GM12878 (cell line): ENCODE data around the gene RAP2B. TPM values are rescaled to one million over a fixed set of nuclear protein-coding genes. Genes with fewer than 3 reads are reported as not detected.

Experiments used
- ATAC-seq: fragments of 200-7000 bp; cut with Tn5 transposase; 3 replicates; pipeline ENCODE4 v1.9.1; 2020; ENCODE audit warnings: mild to moderate bottlenecking, moderate library complexity
- BruUV-seq: library from RNA; stranded (reverse); fragments of 400-500 nt; replicated peaks from 2 replicates; lab custom pipeline; 2021; lab: Mats Ljungman, UMichigan
- CTCF ChIA-PET: fragments of 300-600 bp; sonication (Branson Sonifier 250); formaldehyde crosslinking; extraction: SDS; loops from one replicate; lab custom pipeline; 2021; ENCODE audit warnings: inconsistent platforms; lab: Yijun Ruan, JAX
- POLR2A ChIA-PET: fragments of 350-600 bp; formaldehyde crosslinking; extraction: SDS; loops from one replicate; lab custom pipeline; 2021; ENCODE audit warnings: inconsistent platforms; lab: Charles Lee
- RAD21 ChIA-PET: fragments of 300-600 bp; sonication (Branson Sonifier 250); formaldehyde crosslinking; loops from one replicate; lab custom pipeline; 2023; ENCODE audit warnings: antibody characterized with exemption; ENCODE audit not compliant: unreplicated experiment; lab: Charles Lee
- SMC1A ChIA-PET: fragments of 300-600 bp; sonication (Branson Sonifier 250); formaldehyde crosslinking; loops from one replicate; lab custom pipeline; 2023; ENCODE audit not compliant: unreplicated experiment, uncharacterized antibody; lab: Charles Lee
- DNase-seq: peaks from one replicate; pipeline ENCODE4 v3.0.0-alpha.2; 2011; ENCODE audit warnings: low read depth, low spot score
- FAIRE-seq: peaks from 3 replicates; lab custom pipeline; 2011; peaks lifted over from hg19 to GRCh38; lab: Jason Lieb, UNC
- H2AFZ ChIP-seq: 2 replicates; pipeline ENCODE4 v1.6.0; 2011; ENCODE audit warnings: low read depth, low read length, control low read depth; ENCODE audit not compliant: control insufficient read depth
- H3K27ac ChIP-seq: 2 replicates; pipeline ENCODE4 v1.5.1; 2011; ENCODE audit warnings: control low read depth; ENCODE audit not compliant: control insufficient read depth, insufficient read depth
- H3K27me3 ChIP-seq, 2 experiments: replicated peaks in 1 of 2; 2 replicates each; pipeline versions ENCODE4 v1.6.0 to v1.6.1; 2011; ENCODE audit warnings: low read length in 1 of 2; ENCODE audit not compliant: control insufficient read depth in 2 of 2, insufficient read depth in 2 of 2
- H3K36me3 ChIP-seq, 2 experiments: 2 replicates each; pipeline ENCODE4 v1.5.1; 2011; ENCODE audit warnings: low read length in 1 of 2; ENCODE audit not compliant: control insufficient read depth in 2 of 2, insufficient read depth in 2 of 2
- H3K4me1 ChIP-seq: 2 replicates; pipeline ENCODE4 v1.6.1; 2011; ENCODE audit warnings: mild to moderate bottlenecking, low read length, moderate library complexity, mixed read lengths; ENCODE audit not compliant: control insufficient read depth, insufficient read depth
- H3K4me2 ChIP-seq: 2 replicates; pipeline ENCODE4 v1.6.0; 2011; ENCODE audit warnings: control low read depth; ENCODE audit not compliant: control insufficient read depth, insufficient read depth
- H3K4me3 ChIP-seq: fragments of 200-600 bp; sonication (generic); 2 replicates; pipeline ENCODE4 v1.5.1; 2016
- H3K79me2 ChIP-seq: 2 replicates; pipeline ENCODE4 v1.6.0; 2011; ENCODE audit warnings: low read length; ENCODE audit not compliant: control insufficient read depth, insufficient read depth
- H3K9ac ChIP-seq: 2 replicates; pipeline ENCODE4 v1.8.0; 2011; ENCODE audit warnings: low read length, control low read depth, mixed read lengths; ENCODE audit not compliant: control insufficient read depth, insufficient read depth
- H3K9me3 ChIP-seq: replicated peaks from 3 replicates; pipeline ENCODE4 v1.5.1; 2011; ENCODE audit warnings: mild to moderate bottlenecking, low read length; ENCODE audit not compliant: control insufficient read depth, insufficient read depth
- H4K20me1 ChIP-seq: 2 replicates; pipeline ENCODE4 v1.6.0; 2011; ENCODE audit not compliant: control insufficient read depth, insufficient read depth
- CBFB ChIP-seq: IDR thresholded peaks from 2 replicates; pipeline ENCODE4 v1.6.1; 2016; ENCODE audit warnings: antibody characterized with exemption, low read depth
- CEBPB ChIP-seq, 2 experiments: fragments of 150-350 bp in 1 of 2; IDR thresholded peaks; 2 replicates each; pipeline ENCODE4 v1.6.1; 2012 to 2014; ENCODE audit warnings: low read depth in 2 of 2, low read length in 2 of 2, borderline replicate concordance in 1 of 2, inconsistent platforms in 1 of 2
- CREM ChIP-seq: IDR thresholded peaks from 2 replicates; pipeline ENCODE4 v1.6.1; 2014; ENCODE audit warnings: antibody characterized with exemption, low read depth
- HDGF ChIP-seq: fragments of 450-650 bp; IDR thresholded peaks from 2 replicates; pipeline ENCODE4 v1.6.1; 2016; ENCODE audit warnings: antibody characterized with exemption
- IKZF1 ChIP-seq: fragments of 450-650 bp; conservative IDR thresholded peaks from 2 replicates; pipeline ENCODE4 v1.6.1; 2017; ENCODE audit warnings: antibody characterized with exemption, mild to moderate bottlenecking
- IRF4 ChIP-seq: IDR thresholded peaks from 2 replicates; pipeline ENCODE4 v1.6.1; 2011; ENCODE audit warnings: low read depth, low read length
- MTA3 ChIP-seq: IDR thresholded peaks from 2 replicates; pipeline ENCODE4 v1.6.1; 2012; ENCODE audit warnings: low read length, inconsistent platforms, borderline replicate concordance
- NFIC ChIP-seq: IDR thresholded peaks from 2 replicates; pipeline ENCODE4 v1.6.1; 2012; ENCODE audit warnings: low read depth, mild to moderate bottlenecking, inconsistent platforms, low read length, moderate library complexity
- NFYB ChIP-seq: IDR thresholded peaks from 2 replicates; pipeline ENCODE4 v1.6.1; 2011; ENCODE audit warnings: low read depth, mild to moderate bottlenecking, low read length, improper control_type of control experiment, moderate library complexity; ENCODE audit not compliant: insufficient read depth
- NR2C1 ChIP-seq: fragments of 450-650 bp; IDR thresholded peaks from 2 replicates; pipeline ENCODE4 v1.6.1; 2017; ENCODE audit warnings: antibody characterized with exemption, mild to moderate bottlenecking, moderate library complexity
- POLR2AphosphoS2 ChIP-seq: IDR thresholded peaks from 2 replicates; pipeline ENCODE4 v1.6.1; 2011; ENCODE audit warnings: low read depth, mild to moderate bottlenecking, low read length, improper control_type of control experiment, moderate library complexity
- SMARCA5 ChIP-seq: fragments of 450-650 bp; IDR thresholded peaks from 2 replicates; pipeline ENCODE4 v1.6.1; 2017; ENCODE audit warnings: mild to moderate bottlenecking
- SMC3 ChIP-seq: IDR thresholded peaks from 2 replicates; pipeline ENCODE4 v1.6.1; 2011; ENCODE audit warnings: low read length, improper control_type of control experiment, borderline replicate concordance
- SPI1 ChIP-seq: IDR thresholded peaks from 2 replicates; pipeline ENCODE4 v1.6.1; 2011; ENCODE audit warnings: low read depth, mild to moderate bottlenecking, low read length, moderate library complexity, borderline replicate concordance; ENCODE audit not compliant: insufficient read depth
- TARDBP ChIP-seq: IDR thresholded peaks from 2 replicates; pipeline ENCODE4 v1.6.1; 2016; ENCODE audit warnings: borderline replicate concordance
- ZSCAN29 ChIP-seq: fragments of 450-650 bp; IDR thresholded peaks from 2 replicates; pipeline ENCODE4 v1.6.1; 2017; ENCODE audit warnings: mild to moderate bottlenecking, moderate library complexity
- ZZZ3 ChIP-seq: IDR thresholded peaks from 2 replicates; pipeline ENCODE4 v1.6.1; 2011; ENCODE audit warnings: low read depth; ENCODE audit not compliant: control insufficient read depth, insufficient read length
- WGBS: methylation state at CpG from one replicate; pipeline ENCODE4 v1.1.6; 2016; ENCODE audit warnings: low lambda C conversion rate; ENCODE audit not compliant: insufficient replicate concordance, insufficient coverage; ENCODE audit errors: missing lambda C conversion rate; 5-methylcytosine and 5-hydroxymethylcytosine counted together
- in situ Hi-C: fragments of 300-500 bp; cut with MboI; formaldehyde crosslinking; loops from 9 replicates; pipeline ENCODE4 v1.14.3; 2018; ENCODE audit warnings: mixed read lengths
- intact Hi-C: fragments of 100-400 bp; cut with micrococcal nuclease; formaldehyde crosslinking; loops from one replicate; pipeline ENCODE4 v1.14.2; 2022; ENCODE audit not compliant: unreplicated experiment
- polyA plus RNA-seq, 11 experiments: library from polyadenylated mRNA; depleted of rRNA in 4 of 11; unstranded in 6 of 11; stranded (reverse) in 5 of 11; fragments of >200 nt; fragmentation: Nextera tagmentation in 4 of 11; fragmentation: Illumina TruSeq in 1 of 11; extraction: Ambion mirVana in 4 of 11; extraction: Trizol in 1 of 11; gene quantifications; 1 replicate in 1 of 11; 2 replicates in 10 of 11; pipeline versions ENCODE4 v1.2.1 to v1.2.3, GENCODE V29; 2011 to 2016; ENCODE audit warnings: inconsistent platforms in 2 of 11, missing spikeins in 2 of 11, low read depth in 1 of 11
- total RNA-seq, 4 experiments: library from RNA; depleted of rRNA in 3 of 4; stranded (reverse); fragments of >200 nt in 3 of 4; fragmentation: Illumina TruSeq in 1 of 4; extraction: Trizol in 1 of 4; gene quantifications; 2 replicates each; pipeline versions ENCODE4 v1.2.1 to v1.2.3, GENCODE V29; 2013 to 2021
- TF ChIP-seq, protein P1 (sequence below): fragments of 450-650 bp; conservative IDR thresholded peaks from 2 replicates; pipeline ENCODE4 v1.6.1; 2017; ENCODE audit warnings: mild to moderate bottlenecking, moderate library complexity
- TF ChIP-seq, protein P2 (sequence below): IDR thresholded peaks from 2 replicates; pipeline ENCODE4 v1.6.1; 2012; ENCODE audit warnings: low read depth, low read length, improper control_type of control experiment
- TF ChIP-seq, protein P3 (sequence below): fragments of 450-650 bp; IDR thresholded peaks from 2 replicates; pipeline ENCODE4 v1.6.1; 2014; ENCODE audit warnings: mild to moderate bottlenecking

Gene RAP2B
- total and polyA plus RNA-seq, 10 of the 15 experiments (the other 5 are each of a cell fraction or from before 2014, with no cell fraction given), result 5.9 to 21.3 (median 12.0) TPM

DNA sequence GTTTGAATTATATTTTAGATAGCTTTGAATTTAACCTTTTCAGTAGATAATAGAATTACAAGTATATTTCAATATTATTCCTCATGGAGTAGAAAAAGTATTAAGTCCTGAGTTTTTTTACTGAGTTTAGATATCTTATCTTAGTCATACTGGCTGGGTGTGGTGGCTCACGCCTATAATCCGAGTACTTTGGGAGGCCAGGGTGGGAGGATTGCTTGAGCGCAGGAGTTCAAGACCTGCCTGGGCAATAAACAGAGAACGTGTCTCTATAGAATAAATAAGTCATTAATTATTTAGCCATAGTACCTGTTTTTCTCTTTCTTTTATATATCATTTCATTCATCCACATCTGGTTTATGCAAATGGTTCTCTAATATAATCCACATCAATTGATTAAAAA, 9.9 kb downstream of the RAP2B start (continued):
- TF ChIP-seq CEBPB (IDR thresholded peaks at IDR 0.05; ENCODE audit: borderline replicate concordance in 1 of 2, low read depth in 2 of 2, low read length in 2 of 2), result no peak
- TF ChIP-seq, protein P1, sequence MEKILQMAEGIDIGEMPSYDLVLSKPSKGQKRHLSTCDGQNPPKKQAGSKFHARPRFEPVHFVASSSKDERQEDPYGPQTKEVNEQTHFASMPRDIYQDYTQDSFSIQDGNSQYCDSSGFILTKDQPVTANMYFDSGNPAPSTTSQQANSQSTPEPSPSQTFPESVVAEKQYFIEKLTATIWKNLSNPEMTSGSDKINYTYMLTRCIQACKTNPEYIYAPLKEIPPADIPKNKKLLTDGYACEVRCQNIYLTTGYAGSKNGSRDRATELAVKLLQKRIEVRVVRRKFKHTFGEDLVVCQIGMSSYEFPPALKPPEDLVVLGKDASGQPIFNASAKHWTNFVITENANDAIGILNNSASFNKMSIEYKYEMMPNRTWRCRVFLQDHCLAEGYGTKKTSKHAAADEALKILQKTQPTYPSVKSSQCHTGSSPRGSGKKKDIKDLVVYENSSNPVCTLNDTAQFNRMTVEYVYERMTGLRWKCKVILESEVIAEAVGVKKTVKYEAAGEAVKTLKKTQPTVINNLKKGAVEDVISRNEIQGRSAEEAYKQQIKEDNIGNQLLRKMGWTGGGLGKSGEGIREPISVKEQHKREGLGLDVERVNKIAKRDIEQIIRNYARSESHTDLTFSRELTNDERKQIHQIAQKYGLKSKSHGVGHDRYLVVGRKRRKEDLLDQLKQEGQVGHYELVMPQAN, result no peak
- no peak for TF ChIP-seq CREM
- no peak for TF ChIP-seq MTA3
- no peak for TF ChIP-seq ZZZ3
- TF ChIP-seq ZSCAN29, result no peak
- TF ChIP-seq IKZF1, result no peak

DNA sequence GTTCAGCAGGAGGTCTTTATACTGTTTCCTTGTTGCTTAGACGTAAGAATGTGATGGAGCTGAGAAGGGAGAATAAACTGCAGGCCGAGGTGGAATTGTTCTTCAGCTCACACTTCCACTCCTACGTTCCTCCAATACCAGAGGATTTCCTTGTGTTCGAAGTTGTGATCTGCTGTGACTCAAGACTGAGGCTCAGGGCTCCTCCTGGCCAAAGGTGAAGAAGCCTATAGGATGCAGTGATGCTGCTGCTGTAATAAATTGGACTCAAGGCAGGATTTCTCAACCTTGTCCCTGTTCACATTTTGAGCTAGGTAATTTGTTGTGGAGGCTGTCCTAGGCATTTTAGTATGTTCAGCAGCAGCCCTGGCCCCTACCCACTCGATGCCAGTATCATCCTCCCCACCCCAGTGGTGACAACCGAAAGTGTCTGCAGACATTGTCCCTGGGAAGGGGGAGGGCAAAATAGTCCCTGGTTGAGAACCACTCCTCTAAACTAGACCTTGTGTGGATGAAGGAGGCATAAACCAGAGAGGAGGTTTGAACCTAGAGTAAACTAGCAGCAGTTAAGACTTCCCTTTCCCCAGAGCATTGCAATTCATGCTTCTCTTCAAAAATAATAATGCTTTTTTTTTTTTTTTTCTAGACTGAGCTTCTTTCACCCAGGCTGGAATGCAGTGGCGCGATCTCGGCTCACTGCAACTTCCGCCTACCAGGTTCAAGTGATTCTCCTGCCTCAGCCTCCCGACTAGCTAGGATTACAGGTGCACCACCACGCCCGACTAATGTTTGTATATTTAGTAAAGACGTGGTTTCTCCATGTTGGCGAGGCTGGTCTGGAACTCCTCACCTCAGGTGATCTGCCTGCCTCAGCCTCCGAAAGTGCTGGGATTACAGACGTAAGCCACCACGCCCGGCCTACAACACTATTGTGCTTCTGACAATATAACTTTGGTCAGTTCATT, 11.1 kb downstream of the RAP2B start:
- ChIA-PET RAD21 (interaction anchor here (2.5 kb wide), 1 partner anchor 11 kb away, joined by 9 read pairs; the partner anchor contains the start of gene RAP2B), SMC1A (interaction anchor here (0.6 to 1.5 kb wide), 7 partner anchors 9 to 130 kb away, joined by 3 to 4 read pairs (median 3); no protein-coding TSS in a partner anchor), POLR2A (no interaction called here), CTCF (interaction anchor here (0.6 to 1.1 kb wide), 3 partner anchors 130 to 681 kb away, joined by 3 to 4 read pairs (median 3); no protein-coding TSS in a partner anchor)
- WGBS, result 92% methylated on average over 19 of the region's 19 CpGs
- ATAC-seq (peak; percentile 40), FAIRE-seq (no peak), DNase-seq (no peak)
- H3K36me3 ChIP-seq, result no peaks in the 10 kb centered on the region
- H3K9me3 ChIP-seq, result no peaks in the 10 kb centered on the region
- no TSS peak for BruUV-seq
- no peak overlapping the region for H3K27ac ChIP-seq
- no peak overlapping the region for H3K4me3 ChIP-seq
- H3K9ac ChIP-seq, result no peak overlapping the region
- no peak overlapping the region for H2AFZ ChIP-seq
- intact Hi-C loops (no loop called here), in situ Hi-C loops (no loop called here)
- H3K79me2 ChIP-seq, result no peaks in the 10 kb centered on the region
- no peaks in the 10 kb centered on the region for H4K20me1 ChIP-seq
- H3K4me1 ChIP-seq, result no peaks in the 10 kb centered on the region
- no peaks in the 10 kb centered on the region for H3K27me3 ChIP-seq
- H3K4me2 ChIP-seq, result no peak overlapping the region
- TF ChIP-seq, protein P2, sequence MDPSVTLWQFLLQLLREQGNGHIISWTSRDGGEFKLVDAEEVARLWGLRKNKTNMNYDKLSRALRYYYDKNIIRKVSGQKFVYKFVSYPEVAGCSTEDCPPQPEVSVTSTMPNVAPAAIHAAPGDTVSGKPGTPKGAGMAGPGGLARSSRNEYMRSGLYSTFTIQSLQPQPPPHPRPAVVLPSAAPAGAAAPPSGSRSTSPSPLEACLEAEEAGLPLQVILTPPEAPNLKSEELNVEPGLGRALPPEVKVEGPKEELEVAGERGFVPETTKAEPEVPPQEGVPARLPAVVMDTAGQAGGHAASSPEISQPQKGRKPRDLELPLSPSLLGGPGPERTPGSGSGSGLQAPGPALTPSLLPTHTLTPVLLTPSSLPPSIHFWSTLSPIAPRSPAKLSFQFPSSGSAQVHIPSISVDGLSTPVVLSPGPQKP, result no peak
- TF ChIP-seq SMARCA5 (no peak), NFYB (no peak), POLR2AphosphoS2 (no peak), HDGF (no peak), NFIC (no peak), SMC3 (no peak), NR2C1 (no peak), TARDBP (no peak), IRF4 (no peak), CBFB (no peak), SPI1 (no peak)
- TF ChIP-seq, protein P3, sequence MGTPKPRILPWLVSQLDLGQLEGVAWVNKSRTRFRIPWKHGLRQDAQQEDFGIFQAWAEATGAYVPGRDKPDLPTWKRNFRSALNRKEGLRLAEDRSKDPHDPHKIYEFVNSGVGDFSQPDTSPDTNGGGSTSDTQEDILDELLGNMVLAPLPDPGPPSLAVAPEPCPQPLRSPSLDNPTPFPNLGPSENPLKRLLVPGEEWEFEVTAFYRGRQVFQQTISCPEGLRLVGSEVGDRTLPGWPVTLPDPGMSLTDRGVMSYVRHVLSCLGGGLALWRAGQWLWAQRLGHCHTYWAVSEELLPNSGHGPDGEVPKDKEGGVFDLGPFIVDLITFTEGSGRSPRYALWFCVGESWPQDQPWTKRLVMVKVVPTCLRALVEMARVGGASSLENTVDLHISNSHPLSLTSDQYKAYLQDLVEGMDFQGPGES, result no peak
